Neural cell (in vitro differentiated cells): Measurements from ENCODE around the gene PSMD13.

ENCODE experiments used
- CTCF ChIP-seq: fragments of 450-650 bp; IDR thresholded peaks from 2 replicates; pipeline ENCODE4 v1.5.1; 2014; ENCODE audit warnings: antibody characterized with exemption, mild to moderate bottlenecking, moderate library complexity; ENCODE audit not compliant: poor library complexity, severe bottlenecking
- EP300 ChIP-seq: fragments of 450-650 bp; conservative IDR thresholded peaks from 2 replicates; pipeline ENCODE4 v1.6.1; 2014; ENCODE audit warnings: antibody characterized with exemption, mild to moderate bottlenecking, moderate library complexity; ENCODE audit not compliant: poor library complexity, severe bottlenecking
- EZH2 ChIP-seq: fragments of 200-600, 300-800 bp; shearing (Covaris generic), sonication (generic); IDR thresholded peaks from 2 replicates; pipeline ENCODE4 v1.6.1; 2014; ENCODE audit warnings: antibody characterized with exemption, low read length, borderline replicate concordance, mild to moderate bottlenecking; ENCODE audit not compliant: insufficient read depth, poor library complexity, severe bottlenecking
- SMC3 ChIP-seq: fragments of 450-650 bp; conservative IDR thresholded peaks from 2 replicates; pipeline ENCODE4 v1.6.1; 2014; ENCODE audit warnings: antibody characterized with exemption, mild to moderate bottlenecking, moderate library complexity; ENCODE audit not compliant: poor library complexity

- no peak for TF ChIP-seq CTCF
- no peak for TF ChIP-seq EZH2
- TF ChIP-seq SMC3, result no peak
- no peak for TF ChIP-seq EP300
These were observed 13.6 kb upstream of the PSMD13 start for GRCh38 chr11:223026-223789.
